ENCODE data around the gene FPGT. TPM values are rescaled to one million over a fixed set of nuclear protein-coding genes. Genes with fewer than 3 reads are reported as not detected.

FPGT gene
- total and polyA plus RNA-seq, 2 donors (not counting 1 experiment from before 2014, with no cell fraction given), result 15.2 to 16.5 TPM

- peak in 1 of 2 donors; percentile 5 for DNase-seq (ENCODE audit: low read depth in 2 of 2)
- no peak overlapping the region for H2AFZ ChIP-seq (ENCODE audit: low read length)
- no peak for TF ChIP-seq EZH2 (IDR thresholded peaks at IDR 0.05; ENCODE audit: low read length, missing control alignments)
- no peak for TF ChIP-seq CTCF (conservative IDR thresholded peaks at IDR 0.05 in 1 of 2, IDR thresholded peaks at IDR 0.05 in 1 of 2; ENCODE audit: low read depth in 1 of 2, low read length in 2 of 2)
These were observed 24.7 kb downstream of the FPGT start for GRCh38 chr1:74222701-74223100.

GRCh38 chr1:74223453-74223852 lies 25.4 kb downstream of the FPGT start:
- no peak overlapping the region for H3K9ac ChIP-seq (ENCODE audit: insufficient read depth, low read length)
- H3K27ac ChIP-seq (ENCODE audit: insufficient read depth, low read length), result no peak overlapping the region
- no peaks in the 10 kb centered on the region for H4K20me1 ChIP-seq (ENCODE audit: control insufficient read depth, extremely low read depth, insufficient read depth, low read length)
- H3K27me3 ChIP-seq (ENCODE audit: control insufficient read depth, insufficient read depth, low read length), result no peaks in the 10 kb centered on the region
- H3K4me1 ChIP-seq (ENCODE audit: control insufficient read depth, extremely low read depth, insufficient read depth, low read length), result no peaks in the 10 kb centered on the region
- DNase-seq (ENCODE audit: low read depth in 2 of 2), result no peak
- no peaks in the 10 kb centered on the region for H3K79me2 ChIP-seq (ENCODE audit: control insufficient read depth, insufficient read depth, low read length)
- H3K4me2 ChIP-seq (ENCODE audit: extremely low read depth, insufficient read depth, low read length), result no peak overlapping the region
- no peak overlapping the region for H2AFZ ChIP-seq (ENCODE audit: low read length)
- TF ChIP-seq CTCF (conservative IDR thresholded peaks at IDR 0.05 in 1 of 2, IDR thresholded peaks at IDR 0.05 in 1 of 2; ENCODE audit: low read depth in 1 of 2, low read length in 2 of 2) (no peak), EZH2 (IDR thresholded peaks at IDR 0.05; ENCODE audit: low read length, missing control alignments) (no peak)
- H3K36me3 ChIP-seq (ENCODE audit: control insufficient read depth, insufficient read depth, low read length), result no peaks in the 10 kb centered on the region
- H3K4me3 ChIP-seq (replicated peaks in 1 of 4; ENCODE audit: control extremely low read depth in 1 of 4, insufficient read depth in 1 of 4, low read depth in 3 of 4, low read length in 4 of 4), result no peak overlapping the region
- no peaks in the 10 kb centered on the region for H3K9me3 ChIP-seq (ENCODE audit: control insufficient read depth, insufficient read depth, low read depth, low read length)

More at GRCh38 chr1:74222701-74223100, 24.7 kb downstream of the FPGT start:
- H3K4me3 ChIP-seq (replicated peaks in 1 of 4; ENCODE audit: control extremely low read depth in 1 of 4, insufficient read depth in 1 of 4, low read depth in 3 of 4, low read length in 4 of 4), result no peak overlapping the region
- no peaks in the 10 kb centered on the region for H3K36me3 ChIP-seq (ENCODE audit: control insufficient read depth, insufficient read depth, low read length)
- no peak overlapping the region for H3K9ac ChIP-seq (ENCODE audit: insufficient read depth, low read length)
- no peaks in the 10 kb centered on the region for H3K27me3 ChIP-seq (ENCODE audit: control insufficient read depth, insufficient read depth, low read length)
- no peak overlapping the region for H3K27ac ChIP-seq (ENCODE audit: insufficient read depth, low read length)
- no peaks in the 10 kb centered on the region for H3K4me1 ChIP-seq (ENCODE audit: control insufficient read depth, extremely low read depth, insufficient read depth, low read length)
- H3K79me2 ChIP-seq (ENCODE audit: control insufficient read depth, insufficient read depth, low read length), result no peaks in the 10 kb centered on the region
- H4K20me1 ChIP-seq (ENCODE audit: control insufficient read depth, extremely low read depth, insufficient read depth, low read length), result no peaks in the 10 kb centered on the region
- no peaks in the 10 kb centered on the region for H3K9me3 ChIP-seq (ENCODE audit: control insufficient read depth, insufficient read depth, low read depth, low read length)
- no peak overlapping the region for H3K4me2 ChIP-seq (ENCODE audit: extremely low read depth, insufficient read depth, low read length)

DNA sequence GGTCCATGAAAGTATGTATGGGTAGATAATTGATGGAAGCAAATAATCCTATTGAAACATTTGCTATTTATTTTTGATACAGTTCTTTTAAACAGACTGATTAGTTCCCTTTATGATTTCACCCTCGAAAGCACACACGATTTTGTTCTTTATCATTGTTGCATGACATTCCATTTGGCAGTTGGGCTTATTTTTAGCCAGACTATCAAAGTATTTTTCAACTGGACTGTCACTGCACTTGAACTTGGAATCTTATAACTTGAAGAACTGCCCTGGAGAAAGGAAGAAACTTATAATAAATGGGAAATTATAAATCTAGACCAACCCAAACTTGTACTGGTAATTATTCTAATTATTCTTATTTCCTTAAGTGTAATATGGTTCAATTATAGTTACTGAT lies 37.1 kb downstream of the FPGT start, which contains the start of gene TNNI3K:
TSS of gene TNNI3K (plus strand) at position 235 of the 400 bp plus-strand sequence. CDS start at position 300, 65 bp downstream.
- H3K9ac ChIP-seq (ENCODE audit: insufficient read depth, low read length), result no peak within 1 kb of the TSS
- H2AFZ ChIP-seq (ENCODE audit: low read length), result no peak within 1 kb of the TSS
- no peak within 1 kb of the TSS for H3K27ac ChIP-seq (ENCODE audit: insufficient read depth, low read length)
- no peak within 1 kb of the TSS for H3K4me3 ChIP-seq (replicated peaks in 1 of 4; ENCODE audit: control extremely low read depth in 1 of 4, insufficient read depth in 1 of 4, low read depth in 3 of 4, low read length in 4 of 4)
- no peak within 1 kb of the TSS for H3K4me2 ChIP-seq (ENCODE audit: extremely low read depth, insufficient read depth, low read length)
- no peak for TF ChIP-seq EZH2 (IDR thresholded peaks at IDR 0.05; ENCODE audit: low read length, missing control alignments)
- no peak for TF ChIP-seq CTCF (conservative IDR thresholded peaks at IDR 0.05 in 1 of 2, IDR thresholded peaks at IDR 0.05 in 1 of 2; ENCODE audit: low read depth in 1 of 2, low read length in 2 of 2)
- H3K4me1 ChIP-seq (ENCODE audit: control insufficient read depth, extremely low read depth, insufficient read depth, low read length), result no peaks in the 10 kb centered on the region
- H3K36me3 ChIP-seq (ENCODE audit: control insufficient read depth, insufficient read depth, low read length), result no peaks in the 10 kb centered on the region
- no peak for DNase-seq (ENCODE audit: low read depth in 2 of 2)
- no peaks in the 10 kb centered on the region for H3K27me3 ChIP-seq (ENCODE audit: control insufficient read depth, insufficient read depth, low read length)
- H3K79me2 ChIP-seq (ENCODE audit: control insufficient read depth, insufficient read depth, low read length), result no peaks in the 10 kb centered on the region
- no peaks in the 10 kb centered on the region for H4K20me1 ChIP-seq (ENCODE audit: control insufficient read depth, extremely low read depth, insufficient read depth, low read length)
- H3K9me3 ChIP-seq (ENCODE audit: control insufficient read depth, insufficient read depth, low read depth, low read length), result no peaks in the 10 kb centered on the region
